OCI-M1 (cell line): ENCODE results near the gene ZSCAN1.

Source experiments
- DNase-seq: peaks from one replicate; lab custom pipeline; 2025; lab: John Stamatoyannopoulos, UW

The ZSCAN1 gene

GRCh38 chr19:58084596-58085347 is 50.9 kb downstream of the ZSCAN1 start:
- no peak for DNase-seq

GRCh38 chr19:58085348-58085875 is 51.6 kb downstream of the ZSCAN1 start:
- no peak for DNase-seq

GRCh38 chr19:58086825-58087710 is 53.2 kb downstream of the ZSCAN1 start:
- DNase-seq, result no peak

GRCh38 chr19:58088521-58089052 is 54.8 kb downstream of the ZSCAN1 start:
- DNase-seq, result no peak

- DNase-seq, result no peak
These were observed 56.0 kb downstream of the ZSCAN1 start for GRCh38 chr19:58089846-58090245.

GRCh38 chr19:58091251-58091995 is 57.6 kb downstream of the ZSCAN1 start:
- no peak for DNase-seq

- no peak for DNase-seq
These were observed 59.2 kb downstream of the ZSCAN1 start for GRCh38 chr19:58093071-58093470.

- DNase-seq, result no peak
These were observed 61.5 kb downstream of the ZSCAN1 start for GRCh38 chr19:58095328-58095727.

GRCh38 chr19:58096884-58097283 is 63.1 kb downstream of the ZSCAN1 start:
- no peak for DNase-seq

- no peak for DNase-seq
These were observed 63.5 kb downstream of the ZSCAN1 start for GRCh38 chr19:58097349-58097748.

GRCh38 chr19:58097781-58098681 is 64.2 kb downstream of the ZSCAN1 start, which contains the start of gene ZSCAN18:
Gene ZSCAN18 (minus strand): TSS chr19:58098231. CDS start chr19:58090267, 7,964 bp downstream.
- peak; percentile 99 for DNase-seq

GRCh38 chr19:58098682-58098998 is 64.8 kb downstream of the ZSCAN1 start:
- DNase-seq, result no peak
